ENCODE data around the gene INAVA.

INAVA gene

GRCh38 chr1:200873116-200873670 is 21.5 kb upstream of the INAVA start:
- TF ChIP-seq CTCF (IDR thresholded peaks at IDR 0.05; ENCODE audit: insufficient read depth, low read length, poor library complexity, severe bottlenecking) = no peak
- peak overlapping the region; percentile 59 for H3K4me3 ChIP-seq (replicated peaks; ENCODE audit: low read depth, low read length)
- H3K27me3 ChIP-seq (replicated peaks; ENCODE audit: control insufficient read depth, insufficient read depth, low read length) = no peaks in the 10 kb centered on the region
- H3K36me3 ChIP-seq (ENCODE audit: control insufficient read depth, insufficient read depth, low read length) = no peaks in the 10 kb centered on the region
- DNase-seq (ENCODE audit: extremely low read depth, insufficient read length) = no peak

GRCh38 chr1:200873671-200874397 is 20.9 kb upstream of the INAVA start:
- H3K4me3 ChIP-seq (replicated peaks; ENCODE audit: low read depth, low read length) = peak overlapping the region; percentile 59
- H3K27me3 ChIP-seq (replicated peaks; ENCODE audit: control insufficient read depth, insufficient read depth, low read length) = no peaks in the 10 kb centered on the region

GRCh38 chr1:200874694-200875093 is 20.0 kb upstream of the INAVA start:
- no peak for TF ChIP-seq CTCF (IDR thresholded peaks at IDR 0.05; ENCODE audit: insufficient read depth, low read length, poor library complexity, severe bottlenecking)
- Histone ChIP-seq H3K36me3 (ENCODE audit: control insufficient read depth, insufficient read depth, low read length) (no peaks in the 10 kb centered on the region), H3K4me3 (replicated peaks; ENCODE audit: low read depth, low read length) (peak overlapping the region; percentile 59), H3K27me3 (replicated peaks; ENCODE audit: control insufficient read depth, insufficient read depth, low read length) (no peaks in the 10 kb centered on the region)
- DNase-seq (ENCODE audit: extremely low read depth, insufficient read length) = no peak

More at GRCh38 chr1:200873671-200874397, 20.9 kb upstream of the INAVA start:
- peak; percentile 40 for TF ChIP-seq CTCF (IDR thresholded peaks at IDR 0.05; ENCODE audit: insufficient read depth, low read length, poor library complexity, severe bottlenecking)
- DNase-seq (ENCODE audit: extremely low read depth, insufficient read length) = no peak
- no peaks in the 10 kb centered on the region for H3K36me3 ChIP-seq (ENCODE audit: control insufficient read depth, insufficient read depth, low read length)

GRCh38 chr1:200875416-200875815 is 19.3 kb upstream of the INAVA start:
- H3K36me3 ChIP-seq (ENCODE audit: control insufficient read depth, insufficient read depth, low read length) = no peaks in the 10 kb centered on the region
- no peaks in the 10 kb centered on the region for H3K27me3 ChIP-seq (replicated peaks; ENCODE audit: control insufficient read depth, insufficient read depth, low read length)
- no peak for DNase-seq (ENCODE audit: extremely low read depth, insufficient read length)
- no peak for TF ChIP-seq CTCF (IDR thresholded peaks at IDR 0.05; ENCODE audit: insufficient read depth, low read length, poor library complexity, severe bottlenecking)
- H3K4me3 ChIP-seq (replicated peaks; ENCODE audit: low read depth, low read length) = no peak overlapping the region

GRCh38 chr1:200877010-200877409 is 17.7 kb upstream of the INAVA start:
- DNase-seq (ENCODE audit: extremely low read depth, insufficient read length) = no peak
- no peak for TF ChIP-seq CTCF (IDR thresholded peaks at IDR 0.05; ENCODE audit: insufficient read depth, low read length, poor library complexity, severe bottlenecking)
- H3K27me3 ChIP-seq (replicated peaks; ENCODE audit: control insufficient read depth, insufficient read depth, low read length) = no peaks in the 10 kb centered on the region
- no peak overlapping the region for H3K4me3 ChIP-seq (replicated peaks; ENCODE audit: low read depth, low read length)
- no peaks in the 10 kb centered on the region for H3K36me3 ChIP-seq (ENCODE audit: control insufficient read depth, insufficient read depth, low read length)
